HEK293T (cell line): ENCODE data around the gene AGBL1.

ENCODE experiments used
- CTCF ChIA-PET: fragments of 350-600 bp; formaldehyde crosslinking; extraction: SDS; loops from one replicate; lab custom pipeline; 2021; ENCODE audit warnings: antibody characterized with exemption, inconsistent platforms; lab: Yijun Ruan, JAX
- POLR2A ChIA-PET: fragments of 350-600 bp; formaldehyde crosslinking; extraction: SDS; loops from one replicate; lab custom pipeline; 2020; ENCODE audit warnings: antibody characterized with exemption, inconsistent platforms; lab: Yijun Ruan, JAX
- DNase-seq: peaks from one replicate; pipeline ENCODE4 v3.0.0; 2012; ENCODE audit warnings: mixed read lengths; ENCODE audit errors: extremely low spot score
- ARNT ChIP-seq: fragments of 450-650 bp; IDR thresholded peaks from 2 replicates; pipeline ENCODE4 v1.6.1; 2017; ENCODE audit warnings: mild to moderate bottlenecking
- BHLHE40 ChIP-seq: fragments of 450-650 bp; IDR thresholded peaks from 2 replicates; pipeline ENCODE4 v1.6.1; 2016; ENCODE audit warnings: mild to moderate bottlenecking, moderate library complexity, borderline replicate concordance
- CTBP1 ChIP-seq: fragments of 450-650 bp; IDR thresholded peaks from 2 replicates; pipeline ENCODE4 v1.6.1; 2016; ENCODE audit warnings: borderline replicate concordance
- ELF4 ChIP-seq: fragments of 450-650 bp; IDR thresholded peaks from 2 replicates; pipeline ENCODE4 v1.6.1; 2017; ENCODE audit warnings: antibody characterized with exemption
- FOXA1 ChIP-seq: fragments of 450-650 bp; IDR thresholded peaks from 2 replicates; pipeline ENCODE4 v1.6.1; 2016; ENCODE audit warnings: mild to moderate bottlenecking
- FOXK2 ChIP-seq: fragments of 450-650 bp; IDR thresholded peaks from 2 replicates; pipeline ENCODE4 v1.6.1; 2016; ENCODE audit warnings: mild to moderate bottlenecking
- FOXM1 ChIP-seq: fragments of 450-650 bp; IDR thresholded peaks from 2 replicates; pipeline ENCODE4 v1.6.1; 2017; ENCODE audit warnings: mild to moderate bottlenecking, borderline replicate concordance
- HDGF ChIP-seq: fragments of 450-650 bp; IDR thresholded peaks from 2 replicates; pipeline ENCODE4 v1.6.1; 2017; ENCODE audit warnings: antibody characterized with exemption, borderline replicate concordance
- L3MBTL2 ChIP-seq: fragments of 450-650 bp; conservative IDR thresholded peaks from 2 replicates; pipeline ENCODE4 v1.6.1; 2016; ENCODE audit warnings: mild to moderate bottlenecking
- LEF1 ChIP-seq: fragments of 450-650 bp; IDR thresholded peaks from 2 replicates; pipeline ENCODE4 v1.6.1; 2017; ENCODE audit warnings: mild to moderate bottlenecking, borderline replicate concordance
- NFRKB ChIP-seq: fragments of 450-650 bp; IDR thresholded peaks from 2 replicates; pipeline ENCODE4 v1.6.1; 2016; ENCODE audit warnings: mild to moderate bottlenecking, moderate library complexity
- SP1 ChIP-seq: fragments of 450-650 bp; IDR thresholded peaks from 2 replicates; pipeline ENCODE4 v1.6.1; 2017
- SUZ12 ChIP-seq: fragments of 450-650 bp; IDR thresholded peaks from 2 replicates; pipeline ENCODE4 v1.6.1; 2016; ENCODE audit warnings: mild to moderate bottlenecking
- TARDBP ChIP-seq: fragments of 450-650 bp; IDR thresholded peaks from 2 replicates; pipeline ENCODE4 v1.6.1; 2016
- ZNF384 ChIP-seq: fragments of 450-650 bp; IDR thresholded peaks from 2 replicates; pipeline ENCODE4 v1.6.1; 2016
- TF ChIP-seq, protein P1 (sequence below): fragments of 450-650 bp; IDR thresholded peaks from 2 replicates; pipeline ENCODE4 v1.6.1; 2016

The AGBL1 gene

DNA sequence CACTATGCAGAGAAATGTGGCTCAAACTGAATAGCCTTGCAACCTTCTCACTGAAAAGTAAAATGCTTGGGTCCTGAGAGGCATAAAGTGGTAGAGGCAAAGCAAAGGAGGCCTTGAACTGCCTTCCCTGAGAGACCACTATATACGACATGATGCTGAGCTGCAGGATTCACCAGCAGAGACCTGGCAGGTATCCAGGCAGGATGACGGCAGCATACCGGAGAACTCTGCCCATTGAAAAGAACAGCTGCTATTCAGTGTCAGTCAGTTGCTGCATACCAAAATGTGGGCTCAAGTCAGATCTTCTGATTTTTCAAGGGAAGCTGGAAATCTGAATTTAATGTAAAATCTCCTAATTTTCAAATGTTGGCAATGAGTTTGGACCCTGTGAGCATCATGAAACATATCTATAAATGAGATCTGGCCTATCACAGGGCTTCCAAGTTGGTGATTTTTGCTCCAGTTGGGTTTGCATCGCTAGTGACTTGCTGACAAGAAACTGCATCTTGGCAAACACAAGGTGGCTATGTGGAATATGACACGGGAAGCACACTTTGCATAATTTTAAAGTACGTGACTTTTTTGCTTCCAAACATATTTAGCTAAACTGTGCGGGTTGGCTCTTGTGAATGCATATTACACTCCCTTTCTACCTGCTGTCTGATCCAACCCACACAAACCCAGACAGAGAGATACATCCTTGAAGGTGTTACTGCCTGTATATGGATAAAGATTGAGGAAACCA, 529.0 kb downstream of the AGBL1 start:
- no peak for DNase-seq
- TF ChIP-seq, protein P1, sequence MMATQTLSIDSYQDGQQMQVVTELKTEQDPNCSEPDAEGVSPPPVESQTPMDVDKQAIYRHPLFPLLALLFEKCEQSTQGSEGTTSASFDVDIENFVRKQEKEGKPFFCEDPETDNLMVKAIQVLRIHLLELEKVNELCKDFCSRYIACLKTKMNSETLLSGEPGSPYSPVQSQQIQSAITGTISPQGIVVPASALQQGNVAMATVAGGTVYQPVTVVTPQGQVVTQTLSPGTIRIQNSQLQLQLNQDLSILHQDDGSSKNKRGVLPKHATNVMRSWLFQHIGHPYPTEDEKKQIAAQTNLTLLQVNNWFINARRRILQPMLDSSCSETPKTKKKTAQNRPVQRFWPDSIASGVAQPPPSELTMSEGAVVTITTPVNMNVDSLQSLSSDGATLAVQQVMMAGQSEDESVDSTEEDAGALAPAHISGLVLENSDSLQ, result no peak
- no peak for TF ChIP-seq FOXA1
- no peak for TF ChIP-seq HDGF
- TF ChIP-seq L3MBTL2, result no peak
- TF ChIP-seq CTBP1, result no peak
- TF ChIP-seq SUZ12, result no peak
- no peak for TF ChIP-seq LEF1
- no peak for TF ChIP-seq ZNF384
- no peak for TF ChIP-seq ELF4
- no peak for TF ChIP-seq TARDBP
- TF ChIP-seq NFRKB, result no peak
- TF ChIP-seq ARNT, result no peak
- TF ChIP-seq BHLHE40, result no peak
- no peak for TF ChIP-seq FOXK2
- TF ChIP-seq SP1, result no peak
- no peak for TF ChIP-seq FOXM1
- POLR2A ChIA-PET, result no interaction called here
- CTCF ChIA-PET, result interaction anchor here (0.6 to 1.0 kb wide), 3 partner anchors 16 to 1440 kb away, joined by 3 read pairs; no protein-coding TSS in a partner anchor

DNA sequence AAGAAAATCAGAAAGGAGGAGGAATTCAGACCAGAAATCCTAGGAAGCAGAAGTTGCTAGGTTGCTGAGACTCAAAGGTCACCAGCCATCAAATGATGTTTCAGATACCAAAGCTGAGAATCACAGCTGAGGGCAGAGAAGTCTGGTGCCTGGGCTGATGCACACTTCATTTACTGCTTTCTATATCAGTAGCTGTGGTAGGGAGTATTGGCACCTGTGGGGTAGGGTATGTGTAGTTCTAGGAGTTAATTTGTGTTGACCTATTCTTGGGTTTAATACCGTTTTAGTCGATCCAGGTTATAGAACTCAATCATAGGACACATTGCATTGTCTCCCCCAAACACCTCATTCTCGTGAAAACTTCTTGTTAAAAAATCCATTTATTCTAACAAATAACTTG, 529.6 kb downstream of the AGBL1 start:
- ChIA-PET CTCF (interaction anchor here (0.6 to 1.0 kb wide), 3 partner anchors 15 to 1441 kb away, joined by 3 read pairs; no protein-coding TSS in a partner anchor), POLR2A (no interaction called here)
- no peak for DNase-seq
- TF ChIP-seq SUZ12 (no peak), HDGF (no peak), ELF4 (no peak), NFRKB (no peak), FOXA1 (no peak), CTBP1 (no peak), ZNF384 (no peak), BHLHE40 (no peak), TARDBP (no peak), FOXM1 (no peak), LEF1 (no peak), L3MBTL2 (no peak), ARNT (no peak)
- TF ChIP-seq, protein P1, result no peak

DNA sequence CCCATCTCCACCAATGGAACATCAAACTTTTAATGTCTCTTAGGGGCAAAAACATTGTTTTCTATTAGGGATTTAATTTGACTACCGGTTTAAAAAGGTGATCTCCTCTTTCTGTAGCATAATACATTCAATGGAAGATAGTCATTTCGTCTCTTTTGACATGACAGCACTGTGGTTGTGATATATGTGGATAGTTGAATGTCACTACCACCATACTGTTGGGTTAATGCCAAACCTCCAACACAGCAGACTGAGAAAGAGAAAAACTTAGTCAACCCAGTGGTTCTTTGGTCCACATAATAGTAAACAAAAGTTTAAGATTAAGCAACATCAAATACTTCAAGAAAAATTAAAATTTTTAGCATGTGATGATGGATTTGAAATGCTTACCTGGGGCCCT, 530.4 kb downstream of the AGBL1 start:
- CTCF ChIA-PET, result no interaction called here
- TF ChIP-seq FOXM1, result no peak
- TF ChIP-seq FOXA1, result no peak
- no peak for TF ChIP-seq L3MBTL2
- TF ChIP-seq SP1, result no peak
- TF ChIP-seq, protein P1, result no peak
- no peak for TF ChIP-seq LEF1
- no peak for TF ChIP-seq HDGF
- TF ChIP-seq BHLHE40, result no peak
- TF ChIP-seq TARDBP, result no peak
- TF ChIP-seq ZNF384, result no peak
- TF ChIP-seq SUZ12, result no peak
- TF ChIP-seq NFRKB, result no peak
- TF ChIP-seq CTBP1, result no peak
- TF ChIP-seq ELF4, result no peak
- TF ChIP-seq ARNT, result no peak
- TF ChIP-seq FOXK2, result no peak
- no peak for DNase-seq
- POLR2A ChIA-PET, result no interaction called here

DNA sequence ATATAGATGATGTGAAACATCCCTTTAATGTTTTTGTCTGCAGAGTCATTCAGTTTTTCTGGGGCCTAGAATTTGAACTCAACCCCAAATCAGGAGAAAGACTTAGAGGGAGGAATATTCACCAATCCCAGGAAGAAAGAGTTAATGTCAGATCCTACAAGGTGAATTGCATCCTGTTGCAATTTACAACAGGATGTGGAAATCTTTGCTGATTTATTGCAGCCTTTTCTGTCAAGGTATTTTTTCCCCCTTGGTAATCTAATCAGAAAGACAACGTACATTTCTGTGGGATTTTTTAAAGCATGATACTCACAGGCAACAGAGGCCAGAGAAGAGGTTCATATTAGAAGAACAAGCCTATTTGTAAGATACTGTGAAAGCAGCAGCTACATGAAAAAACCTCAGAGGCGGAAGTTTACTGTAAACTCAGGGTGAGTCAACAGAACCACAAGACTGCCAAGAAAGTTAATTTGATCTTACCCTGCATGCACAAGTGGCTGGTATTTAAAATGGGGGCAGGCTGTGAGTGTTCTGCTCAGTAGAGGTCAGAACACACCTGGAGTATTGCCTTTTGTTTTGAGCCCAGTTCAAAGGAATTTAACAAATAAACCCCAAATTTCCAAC, 531.9 kb downstream of the AGBL1 start:
- CTCF ChIA-PET, result interaction anchor here (0.6 to 0.7 kb wide), 2 partner anchors 55 to 224 kb away, joined by 3 read pairs; no protein-coding TSS in a partner anchor
- POLR2A ChIA-PET, result no interaction called here
- DNase-seq, result no peak
- TF ChIP-seq FOXA1, result no peak
- TF ChIP-seq ZNF384, result no peak
- no peak for TF ChIP-seq FOXK2
- no peak for TF ChIP-seq HDGF
- no peak for TF ChIP-seq BHLHE40
- TF ChIP-seq, protein P1, result no peak
- no peak for TF ChIP-seq SP1
- TF ChIP-seq L3MBTL2, result no peak
- TF ChIP-seq TARDBP, result no peak
- no peak for TF ChIP-seq SUZ12

DNA sequence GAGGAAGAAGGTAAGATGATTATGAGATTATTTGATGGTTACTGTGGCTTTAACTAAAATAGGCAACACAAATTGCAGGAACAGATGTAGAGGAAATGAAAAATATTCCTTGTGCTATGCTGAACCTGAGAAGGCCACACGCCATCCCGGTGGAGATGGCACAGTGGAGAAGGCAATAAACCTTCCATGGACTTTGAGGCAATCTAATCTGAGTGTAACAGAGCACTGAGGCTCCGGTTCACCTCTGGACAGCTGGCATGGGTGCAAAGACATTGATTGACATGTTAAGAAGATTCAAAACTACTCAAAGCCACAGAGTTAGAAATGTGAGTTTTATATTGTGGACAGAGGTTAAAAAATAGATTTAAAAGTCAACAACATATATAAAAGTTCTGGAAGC, 535.7 kb downstream of the AGBL1 start:
- ChIA-PET POLR2A (no interaction called here), CTCF (no interaction called here)
- DNase-seq, result no peak
- TF ChIP-seq L3MBTL2 (no peak), NFRKB (no peak), HDGF (no peak), SP1 (no peak), SUZ12 (no peak), BHLHE40 (no peak), FOXA1 (no peak), FOXK2 (no peak), ZNF384 (no peak), FOXM1 (no peak), TARDBP (no peak), ELF4 (no peak)
- TF ChIP-seq, protein P1, result no peak
